ENCODE measurements around the gene APOM. TPM values are rescaled to one million over a fixed set of nuclear protein-coding genes. Genes with fewer than 3 reads are reported as not detected.

APOM gene
- total and polyA plus RNA-seq, 3 donors from 2014 or later: 7.5 to 27.9 (median 9.8) TPM

DNA sequence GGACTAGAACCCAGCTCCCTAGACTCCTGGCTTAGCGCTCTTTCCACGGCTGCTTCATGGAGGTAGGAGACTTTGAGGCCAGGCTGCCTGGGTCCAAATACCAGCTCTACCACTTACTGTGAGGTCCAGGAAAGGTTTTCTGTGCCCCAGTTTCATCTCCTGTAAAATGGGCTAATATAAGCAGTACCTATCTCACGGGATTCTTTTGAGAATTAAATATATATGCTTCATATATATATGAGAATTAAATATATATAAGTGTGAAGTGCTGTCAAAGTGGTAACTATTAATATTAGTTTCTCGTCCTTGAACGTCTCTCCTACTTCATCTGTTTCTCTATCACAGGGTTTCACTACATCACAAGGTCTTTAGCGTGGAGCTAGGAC lies 35.4 kb downstream of the APOM start:
- Histone ChIP-seq H3K36me3 (ENCODE audit: low read depth, missing control alignments) (no peaks in the 10 kb centered on the region), H3K27ac (no peak overlapping the region)
- intact Hi-C loops (cut with DNase I; ENCODE audit: low total_unique reads): no loop called here

DNA sequence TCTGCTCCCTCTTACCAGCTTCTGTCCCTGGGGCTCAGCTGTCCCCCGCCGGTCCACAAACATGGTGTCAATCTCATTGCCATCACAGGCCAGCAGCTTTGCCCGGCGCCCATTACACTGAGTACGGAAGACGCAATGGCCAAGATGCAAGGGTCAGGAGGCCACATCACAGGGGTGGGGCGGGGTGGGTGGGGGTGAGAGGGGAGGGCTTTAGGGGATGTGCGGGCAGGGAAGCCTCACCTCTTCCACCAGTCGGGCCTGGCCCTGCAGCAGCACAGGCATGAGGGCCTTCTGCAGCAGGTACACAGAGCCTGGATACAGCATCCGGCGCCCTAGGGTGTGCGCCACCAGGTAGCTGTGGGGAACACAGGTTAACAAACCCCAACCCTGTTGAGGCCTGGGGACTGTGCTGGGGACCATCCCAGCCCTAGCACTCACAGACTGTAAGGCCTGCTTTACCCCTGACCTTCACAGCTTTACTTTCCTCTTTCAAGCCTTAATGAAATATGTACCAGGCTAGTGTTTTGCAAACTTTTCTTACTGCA lies 35.9 kb downstream of the APOM start:
- H3K36me3 ChIP-seq (ENCODE audit: low read depth, missing control alignments): no peaks in the 10 kb centered on the region
- intact Hi-C loops (cut with DNase I; ENCODE audit: low total_unique reads): no loop called here
- TF ChIP-seq, protein P1, sequence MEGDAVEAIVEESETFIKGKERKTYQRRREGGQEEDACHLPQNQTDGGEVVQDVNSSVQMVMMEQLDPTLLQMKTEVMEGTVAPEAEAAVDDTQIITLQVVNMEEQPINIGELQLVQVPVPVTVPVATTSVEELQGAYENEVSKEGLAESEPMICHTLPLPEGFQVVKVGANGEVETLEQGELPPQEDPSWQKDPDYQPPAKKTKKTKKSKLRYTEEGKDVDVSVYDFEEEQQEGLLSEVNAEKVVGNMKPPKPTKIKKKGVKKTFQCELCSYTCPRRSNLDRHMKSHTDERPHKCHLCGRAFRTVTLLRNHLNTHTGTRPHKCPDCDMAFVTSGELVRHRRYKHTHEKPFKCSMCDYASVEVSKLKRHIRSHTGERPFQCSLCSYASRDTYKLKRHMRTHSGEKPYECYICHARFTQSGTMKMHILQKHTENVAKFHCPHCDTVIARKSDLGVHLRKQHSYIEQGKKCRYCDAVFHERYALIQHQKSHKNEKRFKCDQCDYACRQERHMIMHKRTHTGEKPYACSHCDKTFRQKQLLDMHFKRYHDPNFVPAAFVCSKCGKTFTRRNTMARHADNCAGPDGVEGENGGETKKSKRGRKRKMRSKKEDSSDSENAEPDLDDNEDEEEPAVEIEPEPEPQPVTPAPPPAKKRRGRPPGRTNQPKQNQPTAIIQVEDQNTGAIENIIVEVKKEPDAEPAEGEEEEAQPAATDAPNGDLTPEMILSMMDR (IDR thresholded peaks at IDR 0.05): no peak
- no peak for TF ChIP-seq POLR2A (IDR thresholded peaks at IDR 0.05)
- 92 to 93% methylated on average over 12 of the region's 12 CpGs for WGBS, 2 donors
- H3K9me3 ChIP-seq: no peaks in the 10 kb centered on the region
- peaks cover 4% of the 10 kb centered on the region for H3K4me1 ChIP-seq
- no peak overlapping the region for H3K27ac ChIP-seq
- H3K27me3 ChIP-seq: no peaks in the 10 kb centered on the region
- no peak for DNase-seq
- no peak overlapping the region for H3K4me3 ChIP-seq

More for the DNA sequence above, 35.4 kb downstream of the APOM start:
- Histone ChIP-seq H3K9me3 (no peaks in the 10 kb centered on the region), H3K4me1 (peaks cover 4% of the 10 kb centered on the region), H3K27me3 (no peaks in the 10 kb centered on the region), H3K4me3 (no peak overlapping the region)
- 89 to 90% methylated on average over 6 of the region's 6 CpGs for WGBS, 2 donors
- no peak for TF ChIP-seq POLR2A (IDR thresholded peaks at IDR 0.05)
- TF ChIP-seq, protein P1 (IDR thresholded peaks at IDR 0.05): no peak
- no peak for DNase-seq

DNA sequence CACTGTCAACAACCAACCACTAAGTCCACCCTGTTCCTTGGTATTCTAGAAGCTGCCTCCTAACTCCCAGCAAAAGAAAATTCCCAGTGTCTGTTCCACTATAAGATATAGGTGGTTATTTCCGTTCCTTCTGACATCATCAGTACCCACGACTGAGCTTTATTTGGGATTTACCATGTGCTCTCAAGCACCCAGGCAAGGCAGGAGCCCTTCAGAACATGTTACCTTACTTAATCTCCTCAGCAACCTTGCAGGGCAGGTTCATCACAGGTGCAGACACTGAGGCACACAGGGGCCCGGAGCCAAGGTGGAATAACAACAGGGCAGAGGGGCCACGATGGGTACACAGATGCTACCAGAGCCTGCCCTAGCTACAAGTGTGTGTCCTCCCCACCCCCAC lies 36.7 kb downstream of the APOM start:
- intact Hi-C loops (cut with DNase I; ENCODE audit: low total_unique reads): no loop called here
- 87 to 93% methylated on average over 4 of the region's 4 CpGs for WGBS, 2 donors
- H3K27ac ChIP-seq: no peak overlapping the region
- DNase-seq: no peak
- no peaks in the 10 kb centered on the region for H3K36me3 ChIP-seq (ENCODE audit: low read depth, missing control alignments)
- H3K27me3 ChIP-seq: no peaks in the 10 kb centered on the region
- no peak overlapping the region for H3K4me3 ChIP-seq
- H3K9me3 ChIP-seq: no peaks in the 10 kb centered on the region
- H3K4me1 ChIP-seq: peaks cover 4% of the 10 kb centered on the region
- no peak for TF ChIP-seq POLR2A (IDR thresholded peaks at IDR 0.05)
- TF ChIP-seq, protein P1 (IDR thresholded peaks at IDR 0.05): no peak

DNA sequence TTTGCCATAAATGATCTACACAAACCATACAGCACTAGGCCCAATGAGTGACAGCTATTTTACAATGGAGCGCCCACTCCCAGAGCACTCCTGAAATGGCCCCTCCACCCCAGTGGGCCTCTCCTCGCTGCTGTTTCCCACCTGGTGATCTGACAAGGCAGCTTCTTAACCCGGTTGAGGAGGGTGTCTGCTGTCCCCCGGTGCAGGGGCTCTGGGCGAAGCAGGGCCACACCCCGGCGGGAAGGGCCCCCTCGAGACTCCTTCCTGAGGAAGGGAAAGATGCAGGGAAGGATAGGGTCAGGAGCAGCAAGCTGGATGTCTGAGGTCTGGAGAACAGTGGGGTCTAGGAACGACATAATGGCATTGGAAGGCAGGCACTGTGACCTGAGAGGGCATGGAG lies 37.2 kb downstream of the APOM start:
- 86 to 93% methylated on average over 9 of the region's 9 CpGs for WGBS, 2 donors
- no peak for DNase-seq
- H3K36me3 ChIP-seq (ENCODE audit: low read depth, missing control alignments): no peaks in the 10 kb centered on the region
- no peak overlapping the region for H3K4me3 ChIP-seq
- no peaks in the 10 kb centered on the region for H3K9me3 ChIP-seq
- H3K4me1 ChIP-seq: peaks cover 4% of the 10 kb centered on the region
- H3K27me3 ChIP-seq: no peaks in the 10 kb centered on the region
- no peak for TF ChIP-seq POLR2A (IDR thresholded peaks at IDR 0.05)
- TF ChIP-seq, protein P1 (IDR thresholded peaks at IDR 0.05): no peak
- intact Hi-C loops (cut with DNase I; ENCODE audit: low total_unique reads): no loop called here
- no peak overlapping the region for H3K27ac ChIP-seq

DNA sequence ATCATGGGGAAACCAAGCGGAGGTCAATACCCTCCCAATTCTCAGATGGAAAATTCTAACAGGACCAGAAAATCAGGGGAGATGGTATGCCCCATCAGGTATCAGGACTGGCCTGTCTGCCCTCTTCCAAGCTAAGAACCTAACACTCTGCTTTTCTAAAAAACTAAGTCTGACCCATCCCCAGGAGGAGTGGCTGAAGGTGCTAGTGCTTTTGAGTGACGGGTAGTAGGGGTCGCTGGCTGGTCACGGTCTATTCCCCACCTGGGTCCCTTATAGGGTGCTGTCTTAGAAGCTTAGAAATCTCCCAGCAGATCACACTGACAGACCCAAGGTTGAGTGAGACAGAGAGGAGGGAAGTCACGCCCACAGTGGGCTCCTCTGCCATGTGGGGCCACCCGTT lies 37.8 kb downstream of the APOM start:
- Histone ChIP-seq H3K4me1 (peaks cover 4% of the 10 kb centered on the region), H3K36me3 (ENCODE audit: low read depth, missing control alignments) (no peaks in the 10 kb centered on the region), H3K4me3 (no peak overlapping the region), H3K9me3 (no peaks in the 10 kb centered on the region), H3K27me3 (no peaks in the 10 kb centered on the region), H3K27ac (no peak overlapping the region)
- TF ChIP-seq, protein P1 (IDR thresholded peaks at IDR 0.05): no peak
- no peak for TF ChIP-seq POLR2A (IDR thresholded peaks at IDR 0.05)
- DNase-seq: no peak
- intact Hi-C loops (cut with DNase I; ENCODE audit: low total_unique reads): no loop called here
- WGBS, 2 donors: 86 to 87% methylated on average over 6 of the region's 6 CpGs

Data from testis (tissue), 3 donors.